Heart left ventricle (tissue), 13 donors: Measurements from ENCODE around the gene ZFR2.

Source experiments
- CTCF ChIP-seq, 12 donors: fragments of 200-600 bp; sonication (generic) in 4 of 12; IDR thresholded peaks; one replicate each; pipeline versions ENCODE4 v1.5.0 to v1.8.0; 2018 to 2022; ENCODE audit warnings: antibody characterized with exemption in 12 of 12, mild to moderate bottlenecking in 5 of 12
- POLR2A ChIP-seq, 2 donors: fragments of 450-650 bp; IDR thresholded peaks; one replicate each; pipeline ENCODE4 v1.6.1; 2017; ENCODE audit warnings: antibody characterized with exemption in 2 of 2, mild to moderate bottlenecking in 2 of 2, moderate library complexity in 2 of 2
- donor health status: ischemic (EF 13 %, LVEDD 7.1; RV severe dilation, severe dysfunction).
- donor health status: DM: no; HTN: yes; CAD: no.
- donor health status: DM: no; HTN: no; CAD: no.
- donor health status: ischemic (EF 25% LVEDD 6.9; RV normal size, moderate dysfunction).
- donor health status: ischemic (EF 25% LVEDD 5.7; RV mildly dilated, moderate dysfunction).
- donor health status: ischemic (EF 35%, LVEDD 5.7; RV mildly dilated, moderate dysfunction).
- donor health status: nonischemic (EF 11% LVEDD 7.7; RV severe dilation, severe dysfunction).
- donor health status: DM: yes; HTN: yes; CAD: no.
- donor health status: PGD.
- donor health status: ischemic (EF 29% LVEDD 5.4; RV normal size, mild dysfunction).
- donor health status: nonischemic (EF 23%, LVEDD 6.1; RV moderate dilation, normal function).

- TF ChIP-seq CTCF (IDR thresholded peaks at IDR 0.05), result no peak
- no peak for TF ChIP-seq POLR2A (IDR thresholded peaks at IDR 0.05)
Measured at GRCh38 chr19:3775374-3775711, 93.5 kb downstream of the ZFR2 start.
